Breast epithelium (tissue), 4 donors: ENCODE measurements around the gene ST8SIA2. TPM values are rescaled to one million over a fixed set of nuclear protein-coding genes. Genes with fewer than 3 reads are reported as not detected.

Experiments used
- DNase-seq, 2 donors: peaks; one replicate each; pipeline ENCODE4 v3.0.0-alpha.2; 2019; ENCODE audit warnings: low spot score in 2 of 2
- H3K27ac ChIP-seq, 2 donors: fragments of 200-600 bp; sonication (generic) in 1 of 2; one replicate each; pipeline ENCODE4 v1.5.1; 2016 to 2019; ENCODE audit warnings: mild to moderate bottlenecking in 1 of 2
- H3K27me3 ChIP-seq, 2 donors: fragments of 200-600 bp; sonication (generic) in 1 of 2; one replicate each; pipeline versions ENCODE4 v1.5.1 to v1.6.0; 2017 to 2019; ENCODE audit warnings: control low read depth in 1 of 2, mild to moderate bottlenecking in 1 of 2
- H3K36me3 ChIP-seq: fragments of 200-600 bp; one replicate; pipeline ENCODE4 v1.5.1; 2019
- H3K4me1 ChIP-seq, 2 donors: fragments of 200-600 bp; sonication (generic); one replicate each; pipeline ENCODE4 v1.5.1; 2016 to 2019; ENCODE audit warnings: control low read depth in 1 of 2
- H3K4me3 ChIP-seq, 3 donors: fragments of 200-600 bp; sonication (generic); 1 replicate in 2 of 3; 2 replicates in 1 of 3; pipeline ENCODE4 v1.5.1; 2016 to 2019; ENCODE audit warnings: mild to moderate bottlenecking in 3 of 3, moderate library complexity in 2 of 3
- H3K9me3 ChIP-seq, 2 donors: fragments of 200-600 bp; sonication (generic) in 1 of 2; one replicate each; pipeline ENCODE4 v1.5.1; 2016 to 2019; ENCODE audit warnings: control low read depth in 1 of 2
- CTCF ChIP-seq, 3 donors: fragments of 450-650 bp; IDR thresholded peaks; one replicate each; pipeline ENCODE4 v1.5.1; 2016 to 2017; ENCODE audit warnings: antibody characterized with exemption in 3 of 3, mild to moderate bottlenecking in 3 of 3, moderate library complexity in 3 of 3
- POLR2A ChIP-seq: fragments of 450-650 bp; IDR thresholded peaks from one replicate; pipeline ENCODE4 v1.6.1; 2016; ENCODE audit warnings: antibody characterized with exemption, mild to moderate bottlenecking, moderate library complexity
- POLR2AphosphoS5 ChIP-seq, 3 donors: sonication (generic); formaldehyde crosslinking; IDR thresholded peaks; one replicate each; pipeline ENCODE4 v1.6.1; 2017; ENCODE audit warnings: antibody characterized with exemption in 3 of 3
- intact Hi-C: fragments of 100-400 bp; cut with DNase I; formaldehyde crosslinking; loops from one replicate; pipeline ENCODE4 v1.15.1; 2023; ENCODE audit warnings: low total_unique reads
- total RNA-seq, 3 donors: library from RNA; depleted of rRNA; stranded (reverse); fragments of >200 nt; gene quantifications; one replicate each; pipeline ENCODE4 v1.1.0, GENCODE V29; 2016

The ST8SIA2 gene
- total RNA-seq, 3 donors from 2014 or later = 0.59 to 0.66 TPM; not detected in 1

GRCh38 chr15:92494806-92495336, 101.2 kb downstream of the ST8SIA2 start:
- H3K27me3 ChIP-seq = peaks cover 0 to 10% of the 10 kb centered on the region in 2 donors
- no peak for TF ChIP-seq CTCF (IDR thresholded peaks at IDR 0.05)
- no peak for TF ChIP-seq POLR2AphosphoS5 (IDR thresholded peaks at IDR 0.05)
- TF ChIP-seq POLR2A = no peak
- intact Hi-C loops = no loop called here
- no peak overlapping the region for H3K27ac ChIP-seq
- H3K4me1 ChIP-seq = no peaks in the 10 kb centered on the region
- H3K9me3 ChIP-seq = peaks cover 4 to 6% of the 10 kb centered on the region in 2 donors
- no peak overlapping the region for H3K4me3 ChIP-seq
- H3K36me3 ChIP-seq = no peaks in the 10 kb centered on the region
- no peak for DNase-seq

GRCh38 chr15:92495446-92495845, 101.8 kb downstream of the ST8SIA2 start:
- Histone ChIP-seq H3K27me3 (peaks cover 0 to 10% of the 10 kb centered on the region in 2 donors), H3K4me3 (no peak overlapping the region), H3K27ac (no peak overlapping the region), H3K36me3 (no peaks in the 10 kb centered on the region), H3K9me3 (peaks cover 0 to 5% of the 10 kb centered on the region in 2 donors), H3K4me1 (no peaks in the 10 kb centered on the region)
- no peak for DNase-seq
- TF ChIP-seq POLR2AphosphoS5 (IDR thresholded peaks at IDR 0.05) = no peak
- TF ChIP-seq CTCF (IDR thresholded peaks at IDR 0.05) = no peak
- no peak for TF ChIP-seq POLR2A
- intact Hi-C loops = no loop called here

- TF ChIP-seq POLR2A (no peak), POLR2AphosphoS5 (IDR thresholded peaks at IDR 0.05) (no peak), CTCF (IDR thresholded peaks at IDR 0.05) (no peak)
- no peaks in the 10 kb centered on the region for H3K9me3 ChIP-seq
- H3K27me3 ChIP-seq = peaks cover 0 to 10% of the 10 kb centered on the region in 2 donors
- no peak overlapping the region for H3K4me3 ChIP-seq
- DNase-seq = no peak
- no peaks in the 10 kb centered on the region for H3K4me1 ChIP-seq
- no peak overlapping the region for H3K27ac ChIP-seq
- H3K36me3 ChIP-seq = no peaks in the 10 kb centered on the region
- intact Hi-C loops = no loop called here
Measured at GRCh38 chr15:92499731-92500530, 106.2 kb downstream of the ST8SIA2 start.

GRCh38 chr15:92502336-92502735, 108.7 kb downstream of the ST8SIA2 start:
- Histone ChIP-seq H3K9me3 (peaks cover 0 to 8% of the 10 kb centered on the region in 2 donors), H3K36me3 (no peaks in the 10 kb centered on the region), H3K4me3 (no peak overlapping the region), H3K27me3 (peaks cover 0 to under 1% of the 10 kb centered on the region in 2 donors), H3K4me1 (no peaks in the 10 kb centered on the region), H3K27ac (no peak overlapping the region)
- TF ChIP-seq POLR2A = no peak
- no peak for TF ChIP-seq CTCF (IDR thresholded peaks at IDR 0.05)
- TF ChIP-seq POLR2AphosphoS5 (IDR thresholded peaks at IDR 0.05) = no peak
- intact Hi-C loops = no loop called here
- DNase-seq = no peak
